Loucy (cell line): ENCODE data around the gene NSD1.

ENCODE experiments used
- H2AFZ ChIP-seq: fragments of 200-600 bp; sonication (generic); 2 replicates; pipeline ENCODE4 v1.6.0; 2016; ENCODE audit warnings: antibody characterized with exemption, mild to moderate bottlenecking, low read length, moderate library complexity
- H3F3A ChIP-seq: fragments of 200-600 bp; 2 replicates; pipeline ENCODE4 v1.6.0; 2016; ENCODE audit warnings: antibody characterized with exemption, low read depth, mild to moderate bottlenecking
- H3K27me3 ChIP-seq: fragments of 200-600 bp; sonication (generic); 2 replicates; pipeline ENCODE4 v1.6.1; 2014; ENCODE audit warnings: low read length, mild to moderate bottlenecking; ENCODE audit not compliant: insufficient read depth, poor library complexity, severe bottlenecking
- H3K36me3 ChIP-seq: fragments of 200-600 bp; sonication (generic); 2 replicates; pipeline ENCODE4 v1.6.1; 2016; ENCODE audit warnings: low read length; ENCODE audit not compliant: insufficient read depth
- H3K4me1 ChIP-seq: fragments of 200-600 bp; sonication (generic); 2 replicates; pipeline ENCODE4 v1.5.1; 2014; ENCODE audit warnings: low read length, mild to moderate bottlenecking; ENCODE audit not compliant: insufficient read depth, poor library complexity, severe bottlenecking
- H3K4me2 ChIP-seq: fragments of 200-600 bp; sonication (generic); 2 replicates; pipeline ENCODE4 v1.6.0; 2014; ENCODE audit warnings: antibody characterized with exemption, low read length, low read depth, mild to moderate bottlenecking; ENCODE audit not compliant: poor library complexity, severe bottlenecking
- H3K4me3 ChIP-seq: fragments of 200-600 bp; sonication (generic); 2 replicates; pipeline ENCODE4 v1.5.1; 2014; ENCODE audit warnings: low read length, mild to moderate bottlenecking, mixed read lengths; ENCODE audit not compliant: poor library complexity, severe bottlenecking
- H3K79me2 ChIP-seq: fragments of 200-600 bp; sonication (generic); 2 replicates; pipeline ENCODE4 v1.6.1; 2014; ENCODE audit warnings: low read length; ENCODE audit not compliant: insufficient read depth
- H3K9ac ChIP-seq: fragments of 200-600 bp; sonication (generic); 2 replicates; pipeline ENCODE4 v1.6.0; 2014; ENCODE audit warnings: mild to moderate bottlenecking, low read depth, low read length, moderate library complexity; ENCODE audit not compliant: poor library complexity, severe bottlenecking
- H3K9me2 ChIP-seq: fragments of 200-600 bp; sonication (generic); replicated peaks from 2 replicates; pipeline ENCODE4 v1.6.1; 2016; ENCODE audit warnings: low read depth, low read length, mixed read lengths
- H3K9me3 ChIP-seq: fragments of 200-600 bp; sonication (generic); 2 replicates; pipeline ENCODE4 v1.6.1; 2014; ENCODE audit warnings: mild to moderate bottlenecking, antibody characterized with exemption, low read length, low read depth; ENCODE audit not compliant: insufficient read depth
- H4K20me1 ChIP-seq: fragments of 200-600 bp; sonication (generic); 2 replicates; pipeline ENCODE4 v1.6.0; 2014; ENCODE audit warnings: antibody characterized with exemption, low read length, mild to moderate bottlenecking; ENCODE audit not compliant: insufficient read depth, poor library complexity, severe bottlenecking
- CTCF ChIP-seq: fragments of 200-600 bp; sonication (generic); conservative IDR thresholded peaks from 2 replicates; pipeline ENCODE4 v1.5.1; 2014; ENCODE audit warnings: mild to moderate bottlenecking, antibody characterized with exemption, low read length
- EZH2phosphoT487 ChIP-seq: fragments of 200-600 bp; IDR thresholded peaks from 2 replicates; pipeline ENCODE4 v1.6.1; 2018; ENCODE audit warnings: antibody characterized with exemption, mild to moderate bottlenecking, moderate library complexity, borderline replicate concordance

NSD1 gene

GRCh38 chr5:177320879-177321278 lies 187.3 kb downstream of the NSD1 start:
- no peak for TF ChIP-seq CTCF
- TF ChIP-seq EZH2phosphoT487, result no peak
- no peak overlapping the region for H3K4me2 ChIP-seq
- H4K20me1 ChIP-seq, result no peaks in the 10 kb centered on the region

GRCh38 chr5:177325868-177326381 lies 192.4 kb downstream of the NSD1 start:
- H4K20me1 ChIP-seq, result no peaks in the 10 kb centered on the region
- H2AFZ ChIP-seq, result no peak overlapping the region
- H3K79me2 ChIP-seq, result no peaks in the 10 kb centered on the region
- H3F3A ChIP-seq, result no peaks in the 10 kb centered on the region
- no peak overlapping the region for H3K4me3 ChIP-seq
- H3K36me3 ChIP-seq, result no peaks in the 10 kb centered on the region; the same call in 1 of the 2 replicates
- H3K27me3 ChIP-seq, result no peaks in the 10 kb centered on the region
- peaks cover 5% of the 10 kb centered on the region for H3K4me1 ChIP-seq
- H3K4me2 ChIP-seq, result no peak overlapping the region
- TF ChIP-seq CTCF (no peak), EZH2phosphoT487 (no peak)
- H3K9me3 ChIP-seq, result no peaks in the 10 kb centered on the region
- no peaks in the 10 kb centered on the region for H3K9me2 ChIP-seq
- no peak overlapping the region for H3K9ac ChIP-seq

More at GRCh38 chr5:177320879-177321278, 187.3 kb downstream of the NSD1 start:
- Histone ChIP-seq H2AFZ (no peak overlapping the region), H3K4me3 (no peak overlapping the region), H3K9me2 (no peaks in the 10 kb centered on the region), H3K36me3 (no peaks in the 10 kb centered on the region), H3F3A (no peaks in the 10 kb centered on the region), H3K27me3 (no peaks in the 10 kb centered on the region), H3K9me3 (no peaks in the 10 kb centered on the region), H3K4me1 (no peaks in the 10 kb centered on the region), H3K9ac (no peak overlapping the region), H3K79me2 (no peaks in the 10 kb centered on the region)

GRCh38 chr5:177327539-177328522 lies 194.3 kb downstream of the NSD1 start:
- Histone ChIP-seq H4K20me1 (no peaks in the 10 kb centered on the region), H3K4me3 (no peak overlapping the region), H3K9me3 (no peaks in the 10 kb centered on the region), H3K9ac (no peak overlapping the region), H3K4me2 (no peak overlapping the region), H3F3A (no peaks in the 10 kb centered on the region), H3K4me1 (peaks cover 16% of the 10 kb centered on the region), H3K79me2 (no peaks in the 10 kb centered on the region), H3K36me3 (no peaks in the 10 kb centered on the region; the same call in 1 of the 2 replicates), H2AFZ (no peak overlapping the region), H3K27me3 (no peaks in the 10 kb centered on the region), H3K9me2 (no peaks in the 10 kb centered on the region)
- no peak for TF ChIP-seq CTCF
